Glutamatergic neuron (in vitro differentiated cells): ENCODE data around the gene TMEM254. TPM values are rescaled to one million over a fixed set of nuclear protein-coding genes. Genes with fewer than 3 reads are reported as not detected.

Experiments used
- DNase-seq: peaks from one replicate; pipeline ENCODE4 v3.0.0; 2022
- H3K27ac Mint-ChIP-seq: one replicate; pipeline ENCODE4 v1.8.0; 2020; ENCODE audit warnings: mild to moderate bottlenecking, mixed read lengths, inconsistent platforms; ENCODE audit not compliant: unreplicated experiment
- H3K27me3 Mint-ChIP-seq: one replicate; pipeline ENCODE4 v1.8.0; 2020; ENCODE audit warnings: mild to moderate bottlenecking, moderate library complexity, mixed read lengths, inconsistent platforms; ENCODE audit not compliant: unreplicated experiment
- H3K36me3 Mint-ChIP-seq: one replicate; pipeline ENCODE4 v1.8.0; 2020; ENCODE audit warnings: mild to moderate bottlenecking, mixed read lengths, inconsistent platforms; ENCODE audit not compliant: unreplicated experiment
- H3K4me1 Mint-ChIP-seq: one replicate; pipeline ENCODE4 v1.8.0; 2020; ENCODE audit warnings: mild to moderate bottlenecking, low read depth, mixed read lengths, inconsistent platforms; ENCODE audit not compliant: unreplicated experiment
- H3K4me3 Mint-ChIP-seq: one replicate; pipeline ENCODE4 v1.8.0; 2020; ENCODE audit warnings: mild to moderate bottlenecking, mixed read lengths, inconsistent platforms; ENCODE audit not compliant: unreplicated experiment
- H3K9me3 Mint-ChIP-seq: one replicate; pipeline ENCODE4 v1.8.0; 2020; ENCODE audit warnings: mild to moderate bottlenecking, moderate library complexity, mixed read lengths, inconsistent platforms; ENCODE audit not compliant: unreplicated experiment
- total RNA-seq: library from RNA; stranded (reverse); fragmentation: NEBNext Ultra II Directional; extraction: Animal tissue kit (Norgen Biotek cat#: 25700); gene quantifications from one replicate; pipeline ENCODE4 v1.2.1, GENCODE V29; 2021; ENCODE audit not compliant: unreplicated experiment
- TF ChIP-seq, protein P1 (sequence below): fragments of 200-600 bp; sonication (generic); IDR thresholded peaks from one replicate; pipeline ENCODE4 v1.5.0; 2021; ENCODE audit not compliant: partially characterized antibody, unreplicated experiment

The TMEM254 gene
- total RNA-seq, 1 donor from 2014 or later, result 13.5 TPM

DNA sequence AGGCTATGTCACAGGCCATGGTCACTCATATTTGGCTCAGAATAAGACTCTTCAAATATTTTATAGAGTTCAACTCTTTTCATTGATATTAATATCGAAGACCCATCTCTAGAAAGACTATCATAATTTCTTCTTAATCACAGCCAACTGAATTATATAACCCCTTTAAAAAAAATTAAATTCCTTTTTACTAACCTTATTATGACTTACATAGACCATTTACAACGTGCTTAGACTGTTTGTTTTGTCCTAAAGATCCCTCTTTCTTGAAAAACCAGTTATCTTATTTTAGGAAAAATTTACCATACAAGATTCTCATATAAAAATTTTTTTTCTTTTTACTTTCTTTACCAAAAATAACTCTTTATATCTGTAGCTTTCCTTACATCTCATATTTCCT, 10.2 kb upstream of the TMEM254 start:
- TF ChIP-seq, protein P1, sequence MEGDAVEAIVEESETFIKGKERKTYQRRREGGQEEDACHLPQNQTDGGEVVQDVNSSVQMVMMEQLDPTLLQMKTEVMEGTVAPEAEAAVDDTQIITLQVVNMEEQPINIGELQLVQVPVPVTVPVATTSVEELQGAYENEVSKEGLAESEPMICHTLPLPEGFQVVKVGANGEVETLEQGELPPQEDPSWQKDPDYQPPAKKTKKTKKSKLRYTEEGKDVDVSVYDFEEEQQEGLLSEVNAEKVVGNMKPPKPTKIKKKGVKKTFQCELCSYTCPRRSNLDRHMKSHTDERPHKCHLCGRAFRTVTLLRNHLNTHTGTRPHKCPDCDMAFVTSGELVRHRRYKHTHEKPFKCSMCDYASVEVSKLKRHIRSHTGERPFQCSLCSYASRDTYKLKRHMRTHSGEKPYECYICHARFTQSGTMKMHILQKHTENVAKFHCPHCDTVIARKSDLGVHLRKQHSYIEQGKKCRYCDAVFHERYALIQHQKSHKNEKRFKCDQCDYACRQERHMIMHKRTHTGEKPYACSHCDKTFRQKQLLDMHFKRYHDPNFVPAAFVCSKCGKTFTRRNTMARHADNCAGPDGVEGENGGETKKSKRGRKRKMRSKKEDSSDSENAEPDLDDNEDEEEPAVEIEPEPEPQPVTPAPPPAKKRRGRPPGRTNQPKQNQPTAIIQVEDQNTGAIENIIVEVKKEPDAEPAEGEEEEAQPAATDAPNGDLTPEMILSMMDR, result no peak
- no peaks in the 10 kb centered on the region for H3K4me1 Mint-ChIP-seq
- H3K9me3 Mint-ChIP-seq, result peaks cover 2% of the 10 kb centered on the region
- no peak for DNase-seq
- H3K36me3 Mint-ChIP-seq, result no peaks in the 10 kb centered on the region
- no peaks in the 10 kb centered on the region for H3K27me3 Mint-ChIP-seq
- H3K4me3 Mint-ChIP-seq, result no peak overlapping the region
- H3K27ac Mint-ChIP-seq, result no peak overlapping the region

DNA sequence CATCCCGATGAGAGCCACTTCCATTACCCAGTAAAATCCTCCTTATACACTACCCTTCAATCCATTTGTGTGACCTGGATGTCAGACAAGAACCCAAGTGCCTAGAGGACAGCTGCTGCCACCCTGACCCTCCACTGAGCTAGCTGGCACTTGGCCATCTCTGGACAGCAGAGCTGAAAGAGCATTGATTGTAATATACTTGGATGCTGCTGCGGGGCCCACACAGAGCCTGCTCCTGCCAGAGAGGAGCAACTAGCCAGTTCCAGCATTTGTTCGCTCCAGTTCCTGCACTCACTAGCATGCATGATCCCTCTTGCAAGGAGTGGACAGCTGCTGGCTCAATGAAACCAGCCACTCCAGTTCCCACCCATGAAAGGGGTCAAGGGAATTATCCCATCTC, 8.4 kb upstream of the TMEM254 start:
- TF ChIP-seq, protein P1, result no peak
- H3K27ac Mint-ChIP-seq, result no peak overlapping the region
- H3K4me1 Mint-ChIP-seq, result no peaks in the 10 kb centered on the region
- no peak overlapping the region for H3K4me3 Mint-ChIP-seq
- H3K36me3 Mint-ChIP-seq, result no peaks in the 10 kb centered on the region
- no peaks in the 10 kb centered on the region for H3K27me3 Mint-ChIP-seq
- DNase-seq, result no peak
- peaks cover 2% of the 10 kb centered on the region for H3K9me3 Mint-ChIP-seq

DNA sequence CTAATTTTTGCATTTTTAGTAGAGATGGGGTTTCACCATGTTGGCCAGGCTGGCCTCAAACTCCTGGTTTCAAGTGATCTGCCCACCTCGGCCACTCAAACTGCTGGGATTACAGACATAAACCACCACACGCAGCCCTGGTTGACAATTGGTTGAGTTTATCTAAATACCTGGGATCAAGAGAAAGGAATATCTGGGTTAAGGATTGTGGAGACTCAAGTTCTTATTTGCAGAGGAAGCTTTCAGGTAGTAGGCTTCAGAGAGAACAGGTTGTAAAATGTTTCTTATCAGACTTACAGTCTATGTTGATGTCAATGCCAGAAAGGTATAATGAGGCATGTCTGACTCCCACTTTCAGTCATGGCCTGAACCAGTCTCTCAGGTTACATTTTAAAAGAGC, 5.9 kb upstream of the TMEM254 start:
- Mint-ChIP-seq H3K4me1 (no peaks in the 10 kb centered on the region), H3K9me3 (no peaks in the 10 kb centered on the region), H3K36me3 (no peaks in the 10 kb centered on the region), H3K4me3 (no peak overlapping the region), H3K27me3 (no peaks in the 10 kb centered on the region), H3K27ac (no peak overlapping the region)
- TF ChIP-seq, protein P1, result no peak
- DNase-seq, result no peak

DNA sequence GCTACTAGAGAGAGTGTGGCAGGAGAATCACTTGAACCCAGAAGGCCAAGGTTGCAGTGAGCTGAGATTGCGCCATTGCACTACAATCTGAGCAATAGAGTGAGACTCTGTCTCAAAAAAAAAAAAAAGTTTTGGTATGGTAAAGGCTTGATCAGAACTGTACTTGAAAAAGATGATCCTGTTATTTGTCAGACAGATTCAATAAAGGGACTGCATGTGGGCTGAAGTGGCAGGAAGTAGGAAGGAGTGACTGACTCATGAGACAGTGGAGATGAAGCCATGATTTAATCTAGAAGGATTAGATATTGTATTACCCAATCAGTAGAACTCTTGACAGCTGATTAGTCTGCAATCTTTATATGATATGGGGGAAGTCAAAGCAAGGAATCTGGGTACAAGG, 2.7 kb upstream of the TMEM254 start:
- TF ChIP-seq, protein P1, result no peak
- Mint-ChIP-seq H3K27ac (no peak overlapping the region), H3K4me3 (no peak overlapping the region), H3K36me3 (no peaks in the 10 kb centered on the region), H3K9me3 (no peaks in the 10 kb centered on the region), H3K4me1 (peaks cover 8% of the 10 kb centered on the region), H3K27me3 (peaks cover 3% of the 10 kb centered on the region)
- DNase-seq, result no peak

DNA sequence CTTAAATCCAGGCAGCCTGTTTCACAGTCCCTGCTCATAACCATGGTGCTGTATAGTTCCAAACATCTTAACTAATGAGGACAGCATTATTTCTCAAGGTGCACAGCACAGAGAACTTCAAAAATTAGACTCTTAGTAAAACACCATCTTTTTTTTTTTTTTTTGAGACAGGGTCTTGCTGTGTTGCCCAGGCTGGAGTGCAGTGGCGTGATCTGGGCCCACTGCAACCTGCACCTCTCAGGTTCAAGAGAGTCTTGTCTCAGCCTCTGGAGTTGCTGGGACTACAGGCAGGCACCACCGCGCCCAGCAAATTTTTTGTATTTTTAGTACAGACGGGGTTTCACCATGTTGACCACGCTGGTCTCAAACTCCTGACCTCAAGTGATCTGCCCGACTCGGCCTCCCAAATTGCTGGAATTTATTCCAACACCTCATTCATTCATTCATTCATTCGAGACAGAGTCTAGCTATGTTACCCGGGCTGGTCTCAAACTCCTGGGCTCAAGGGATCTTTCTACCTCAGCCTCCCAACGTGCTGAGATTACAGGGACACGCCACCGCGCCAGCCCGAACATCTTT, 507 bp upstream of the TMEM254 start:
- H3K27ac Mint-ChIP-seq, result peak overlapping the region; percentile 73
- no peaks in the 10 kb centered on the region for H3K9me3 Mint-ChIP-seq
- no peaks in the 10 kb centered on the region for H3K36me3 Mint-ChIP-seq
- H3K4me3 Mint-ChIP-seq, result peak overlapping the region; percentile 99
- H3K27me3 Mint-ChIP-seq, result peaks cover 3% of the 10 kb centered on the region
- H3K4me1 Mint-ChIP-seq, result peaks cover 8% of the 10 kb centered on the region
- TF ChIP-seq, protein P1, result no peak
- no peak for DNase-seq
